Testis (tissue), 2 donors: ENCODE results near the gene PHLPP1.

Experiments
- POLR2A ChIP-seq: fragments of 450-650 bp; IDR thresholded peaks from one replicate; pipeline ENCODE4 v1.6.1; 2017; ENCODE audit warnings: antibody characterized with exemption, mild to moderate bottlenecking, moderate library complexity
- TF ChIP-seq, protein P1 (sequence below), 3 experiments: fragments of 450-650 bp in 2 of 3; fragments of 200-600 bp in 1 of 3; sonication (generic) in 1 of 3; IDR thresholded peaks; one replicate each; pipeline ENCODE4 v1.5.1; 2016 to 2019; ENCODE audit warnings: antibody characterized with exemption in 3 of 3, mild to moderate bottlenecking in 2 of 3, moderate library complexity in 1 of 3

DNA sequence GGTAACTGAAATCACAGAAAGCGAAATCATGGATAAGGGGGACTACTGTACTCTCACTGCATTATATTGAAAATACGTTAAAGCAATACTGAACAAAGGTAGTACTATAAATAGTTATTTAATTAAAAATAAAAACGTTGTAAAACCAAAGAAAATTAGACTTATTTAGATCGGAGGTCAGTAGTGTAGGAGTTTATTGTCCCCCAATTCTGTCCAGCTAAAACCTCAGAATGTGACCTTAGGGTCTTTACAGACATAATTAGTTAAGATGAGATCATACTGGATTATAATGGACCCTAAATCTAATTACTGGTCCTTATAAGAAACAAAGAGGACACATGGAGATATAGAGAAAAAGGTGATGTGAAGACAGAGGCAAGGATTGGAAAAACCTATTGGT, 95.3 kb downstream of the PHLPP1 start:
- TF ChIP-seq, protein P1, sequence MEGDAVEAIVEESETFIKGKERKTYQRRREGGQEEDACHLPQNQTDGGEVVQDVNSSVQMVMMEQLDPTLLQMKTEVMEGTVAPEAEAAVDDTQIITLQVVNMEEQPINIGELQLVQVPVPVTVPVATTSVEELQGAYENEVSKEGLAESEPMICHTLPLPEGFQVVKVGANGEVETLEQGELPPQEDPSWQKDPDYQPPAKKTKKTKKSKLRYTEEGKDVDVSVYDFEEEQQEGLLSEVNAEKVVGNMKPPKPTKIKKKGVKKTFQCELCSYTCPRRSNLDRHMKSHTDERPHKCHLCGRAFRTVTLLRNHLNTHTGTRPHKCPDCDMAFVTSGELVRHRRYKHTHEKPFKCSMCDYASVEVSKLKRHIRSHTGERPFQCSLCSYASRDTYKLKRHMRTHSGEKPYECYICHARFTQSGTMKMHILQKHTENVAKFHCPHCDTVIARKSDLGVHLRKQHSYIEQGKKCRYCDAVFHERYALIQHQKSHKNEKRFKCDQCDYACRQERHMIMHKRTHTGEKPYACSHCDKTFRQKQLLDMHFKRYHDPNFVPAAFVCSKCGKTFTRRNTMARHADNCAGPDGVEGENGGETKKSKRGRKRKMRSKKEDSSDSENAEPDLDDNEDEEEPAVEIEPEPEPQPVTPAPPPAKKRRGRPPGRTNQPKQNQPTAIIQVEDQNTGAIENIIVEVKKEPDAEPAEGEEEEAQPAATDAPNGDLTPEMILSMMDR (IDR thresholded peaks at IDR 0.05) = no peak
- no peak for TF ChIP-seq POLR2A
